Gastrocnemius medialis (tissue), 4 donors: Measurements from ENCODE around the gene PFN1.

Experiments used
- POLR2A ChIP-seq, 2 donors: fragments of 450-650 bp; IDR thresholded peaks; one replicate each; pipeline ENCODE4 v1.6.1; 2017; ENCODE audit warnings: antibody characterized with exemption in 2 of 2, mild to moderate bottlenecking in 2 of 2, moderate library complexity in 2 of 2
- TF ChIP-seq, protein P1 (sequence below), 5 experiments: fragments of 450-650 bp in 3 of 5; fragments of 200-600 bp in 2 of 5; sonication (generic) in 2 of 5; IDR thresholded peaks in 4 of 5; conservative IDR thresholded peaks in 1 of 5; 1 replicate in 4 of 5; 2 replicates in 1 of 5; pipeline ENCODE4 v1.5.1; 2016 to 2019; ENCODE audit warnings: antibody characterized with exemption in 5 of 5, mild to moderate bottlenecking in 3 of 5, moderate library complexity in 3 of 5

GRCh38 chr17:4965311-4965986, 17.1 kb upstream of the PFN1 start:
- TF ChIP-seq, protein P1, sequence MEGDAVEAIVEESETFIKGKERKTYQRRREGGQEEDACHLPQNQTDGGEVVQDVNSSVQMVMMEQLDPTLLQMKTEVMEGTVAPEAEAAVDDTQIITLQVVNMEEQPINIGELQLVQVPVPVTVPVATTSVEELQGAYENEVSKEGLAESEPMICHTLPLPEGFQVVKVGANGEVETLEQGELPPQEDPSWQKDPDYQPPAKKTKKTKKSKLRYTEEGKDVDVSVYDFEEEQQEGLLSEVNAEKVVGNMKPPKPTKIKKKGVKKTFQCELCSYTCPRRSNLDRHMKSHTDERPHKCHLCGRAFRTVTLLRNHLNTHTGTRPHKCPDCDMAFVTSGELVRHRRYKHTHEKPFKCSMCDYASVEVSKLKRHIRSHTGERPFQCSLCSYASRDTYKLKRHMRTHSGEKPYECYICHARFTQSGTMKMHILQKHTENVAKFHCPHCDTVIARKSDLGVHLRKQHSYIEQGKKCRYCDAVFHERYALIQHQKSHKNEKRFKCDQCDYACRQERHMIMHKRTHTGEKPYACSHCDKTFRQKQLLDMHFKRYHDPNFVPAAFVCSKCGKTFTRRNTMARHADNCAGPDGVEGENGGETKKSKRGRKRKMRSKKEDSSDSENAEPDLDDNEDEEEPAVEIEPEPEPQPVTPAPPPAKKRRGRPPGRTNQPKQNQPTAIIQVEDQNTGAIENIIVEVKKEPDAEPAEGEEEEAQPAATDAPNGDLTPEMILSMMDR (IDR thresholded peaks at IDR 0.05 in 4 of 5, conservative IDR thresholded peaks at IDR 0.05 in 1 of 5): no peak
- no peak for TF ChIP-seq POLR2A (IDR thresholded peaks at IDR 0.05)
